AG09309 (cell line): Measurements from ENCODE around the gene SLC39A9.
A peak's percentile ranks its signal among the peaks of the same experiment; 100 is the strongest.

Experiments
- DNase-seq: peaks from one replicate; pipeline ENCODE4 v3.0.0-alpha.2; 2010; ENCODE audit warnings: low read depth
- H3K4me3 ChIP-seq: 2 replicates; pipeline ENCODE4 v1.5.1; 2011; ENCODE audit warnings: mild to moderate bottlenecking, low read depth, low read length, moderate library complexity; ENCODE audit not compliant: control insufficient read depth
- TF ChIP-seq, protein P1 (sequence below): IDR thresholded peaks from 2 replicates; pipeline ENCODE4 v1.5.1; 2011; ENCODE audit warnings: mild to moderate bottlenecking, low read depth, low read length, inconsistent platforms; ENCODE audit not compliant: insufficient read depth, control insufficient read depth; ENCODE audit errors: missing control alignments

SLC39A9 gene, protein sequence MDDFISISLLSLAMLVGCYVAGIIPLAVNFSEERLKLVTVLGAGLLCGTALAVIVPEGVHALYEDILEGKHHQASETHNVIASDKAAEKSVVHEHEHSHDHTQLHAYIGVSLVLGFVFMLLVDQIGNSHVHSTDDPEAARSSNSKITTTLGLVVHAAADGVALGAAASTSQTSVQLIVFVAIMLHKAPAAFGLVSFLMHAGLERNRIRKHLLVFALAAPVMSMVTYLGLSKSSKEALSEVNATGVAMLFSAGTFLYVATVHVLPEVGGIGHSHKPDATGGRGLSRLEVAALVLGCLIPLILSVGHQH

DNA sequence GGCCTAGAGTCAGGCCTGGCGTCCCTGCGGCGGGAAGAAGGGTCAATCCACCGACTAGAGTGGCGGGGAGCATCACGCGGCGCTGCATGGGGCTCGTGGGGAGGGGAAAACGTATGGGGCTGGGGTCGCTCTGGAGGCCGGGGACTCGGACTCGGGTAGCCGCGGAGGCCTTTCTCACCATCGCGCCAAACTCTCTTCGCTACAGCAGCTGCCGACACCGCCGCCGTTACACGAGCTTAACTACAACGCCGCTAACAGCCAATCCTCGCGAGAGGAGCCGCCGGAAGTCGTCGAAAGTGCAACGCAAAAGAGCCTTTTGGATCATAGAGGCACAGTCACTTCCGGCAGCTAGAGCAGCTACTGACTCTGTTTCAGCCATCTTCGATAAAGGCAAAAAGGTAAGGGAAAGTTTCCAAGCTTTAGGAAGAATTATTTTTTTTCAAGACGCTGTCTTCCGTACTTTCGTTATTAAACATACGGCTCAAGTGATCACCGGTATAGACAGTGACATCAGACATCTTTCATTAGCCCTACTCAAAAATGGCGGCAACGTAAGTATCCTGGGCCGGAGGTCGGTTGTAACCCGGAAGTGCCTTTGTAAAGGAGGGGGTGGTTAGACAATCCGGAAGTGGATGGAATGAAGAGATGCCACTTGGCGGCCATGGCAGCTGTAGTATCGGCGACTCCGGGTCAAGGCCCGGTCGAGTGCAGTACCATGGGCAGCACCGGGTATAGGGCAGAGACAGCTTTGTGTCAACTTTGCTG, at the start of gene SLC39A9, which contains the start of gene ERH:
SLC39A9 (plus strand) TSS at position 640 of the 765 bp plus-strand sequence. CDS start 678 bp downstream, outside the sequence.
ERH (minus strand) TSS at position 247 of the 765 bp plus-strand sequence; CDS start at position 181, 66 bp downstream.
- TF ChIP-seq, protein P1, sequence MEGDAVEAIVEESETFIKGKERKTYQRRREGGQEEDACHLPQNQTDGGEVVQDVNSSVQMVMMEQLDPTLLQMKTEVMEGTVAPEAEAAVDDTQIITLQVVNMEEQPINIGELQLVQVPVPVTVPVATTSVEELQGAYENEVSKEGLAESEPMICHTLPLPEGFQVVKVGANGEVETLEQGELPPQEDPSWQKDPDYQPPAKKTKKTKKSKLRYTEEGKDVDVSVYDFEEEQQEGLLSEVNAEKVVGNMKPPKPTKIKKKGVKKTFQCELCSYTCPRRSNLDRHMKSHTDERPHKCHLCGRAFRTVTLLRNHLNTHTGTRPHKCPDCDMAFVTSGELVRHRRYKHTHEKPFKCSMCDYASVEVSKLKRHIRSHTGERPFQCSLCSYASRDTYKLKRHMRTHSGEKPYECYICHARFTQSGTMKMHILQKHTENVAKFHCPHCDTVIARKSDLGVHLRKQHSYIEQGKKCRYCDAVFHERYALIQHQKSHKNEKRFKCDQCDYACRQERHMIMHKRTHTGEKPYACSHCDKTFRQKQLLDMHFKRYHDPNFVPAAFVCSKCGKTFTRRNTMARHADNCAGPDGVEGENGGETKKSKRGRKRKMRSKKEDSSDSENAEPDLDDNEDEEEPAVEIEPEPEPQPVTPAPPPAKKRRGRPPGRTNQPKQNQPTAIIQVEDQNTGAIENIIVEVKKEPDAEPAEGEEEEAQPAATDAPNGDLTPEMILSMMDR, result no peak
- H3K4me3 ChIP-seq, result peak within 1 kb of the TSS; percentile 91
- peak; percentile 88 for DNase-seq

DNA sequence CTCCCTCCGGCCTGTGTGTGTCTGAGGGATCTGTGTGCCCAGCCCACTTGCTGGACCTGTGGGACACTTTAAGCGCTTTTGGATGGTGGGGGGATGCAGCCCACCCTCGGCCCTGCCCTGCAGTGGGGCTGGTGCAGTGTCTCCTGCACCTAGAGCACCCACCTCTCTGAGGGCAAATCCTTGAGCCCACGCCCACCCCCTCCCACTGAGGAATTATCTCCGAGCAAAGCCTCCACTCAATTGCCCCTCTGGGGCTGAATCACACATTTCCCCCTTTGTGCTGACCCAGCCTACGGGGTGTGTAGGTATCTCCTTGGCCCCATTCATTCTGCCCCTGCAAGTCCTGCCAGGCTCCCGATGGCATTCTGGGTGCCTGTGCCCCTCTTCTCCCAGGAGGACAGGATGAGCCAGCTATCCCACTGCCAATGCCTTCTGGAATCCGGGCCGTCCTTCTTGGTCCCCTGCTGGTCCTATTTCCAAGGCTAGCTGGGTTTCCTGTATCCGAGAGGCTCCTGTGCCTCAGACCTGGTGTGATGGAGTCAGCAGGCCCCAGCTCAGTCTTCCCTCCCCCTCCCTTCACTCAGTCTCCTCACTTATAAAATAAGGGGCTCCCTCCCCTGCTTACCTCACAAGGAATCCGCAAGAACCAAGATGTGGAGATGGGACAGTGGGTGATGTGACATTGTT, 49.3 kb upstream of the SLC39A9 start:
- DNase-seq, result no peak
- H3K4me3 ChIP-seq, result no peak overlapping the region
- TF ChIP-seq, protein P1, result no peak

DNA sequence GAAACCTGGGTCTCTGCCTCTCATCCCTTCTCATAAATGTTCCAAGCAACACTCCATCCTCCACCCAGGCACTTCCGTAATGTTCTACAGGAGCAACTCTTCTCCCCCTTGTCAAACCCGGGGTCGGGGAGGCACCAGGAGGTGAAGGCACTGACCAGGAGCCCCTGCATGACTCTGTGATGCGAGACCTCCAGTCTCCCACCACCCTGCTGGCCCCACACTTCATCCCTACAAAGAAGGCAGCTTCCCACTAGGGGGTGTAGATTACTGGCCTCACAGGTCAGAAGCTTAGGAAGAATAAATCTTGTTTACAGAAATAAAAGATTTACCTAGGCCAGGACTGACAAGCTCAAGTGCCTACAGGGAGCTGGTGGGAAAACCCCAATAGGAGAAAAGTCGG, 47.6 kb upstream of the SLC39A9 start:
- DNase-seq, result no peak
- H3K4me3 ChIP-seq, result no peak overlapping the region
- TF ChIP-seq, protein P1, result no peak

DNA sequence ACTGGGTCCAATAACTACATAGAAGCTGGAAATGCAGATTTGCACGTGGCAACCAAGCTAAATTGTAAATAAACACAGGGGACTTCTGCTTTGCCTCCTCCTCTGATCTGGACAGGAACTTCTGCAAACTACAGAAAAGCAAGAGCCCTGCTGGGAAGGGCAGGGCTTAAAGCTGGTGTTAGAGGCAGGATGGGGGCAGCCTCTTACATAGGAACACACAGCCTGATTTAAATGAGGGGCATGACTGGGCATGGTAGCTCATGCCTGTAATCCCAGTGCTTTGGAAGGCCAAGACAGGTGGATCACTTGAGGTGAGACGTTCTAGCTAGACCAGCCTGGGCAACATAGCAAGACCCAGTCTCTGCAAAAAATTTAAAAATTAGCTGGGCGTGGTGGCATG, 47.1 kb upstream of the SLC39A9 start:
- no peak for DNase-seq
- TF ChIP-seq, protein P1, result no peak
- no peak overlapping the region for H3K4me3 ChIP-seq

DNA sequence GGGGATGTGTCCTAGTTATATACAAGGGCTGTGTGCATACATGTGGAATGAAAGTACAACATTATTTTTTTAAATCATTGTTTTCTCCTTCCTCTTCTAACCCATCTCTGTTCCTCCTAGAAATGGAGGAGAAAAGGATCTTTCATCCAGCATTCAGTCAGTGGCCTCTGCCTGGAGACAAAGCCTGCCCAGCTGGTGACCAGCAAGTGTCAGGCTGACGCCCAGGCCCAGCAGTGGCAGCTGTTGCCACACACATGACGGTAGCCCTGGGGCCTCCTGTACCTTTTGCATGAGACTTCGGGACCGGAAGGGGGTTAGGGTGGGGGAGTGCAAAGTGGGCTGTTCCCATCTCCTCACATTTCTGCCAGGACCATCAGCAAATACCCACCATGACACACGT, 46.6 kb upstream of the SLC39A9 start:
- DNase-seq, result no peak
- no peak overlapping the region for H3K4me3 ChIP-seq
- TF ChIP-seq, protein P1, result no peak

DNA sequence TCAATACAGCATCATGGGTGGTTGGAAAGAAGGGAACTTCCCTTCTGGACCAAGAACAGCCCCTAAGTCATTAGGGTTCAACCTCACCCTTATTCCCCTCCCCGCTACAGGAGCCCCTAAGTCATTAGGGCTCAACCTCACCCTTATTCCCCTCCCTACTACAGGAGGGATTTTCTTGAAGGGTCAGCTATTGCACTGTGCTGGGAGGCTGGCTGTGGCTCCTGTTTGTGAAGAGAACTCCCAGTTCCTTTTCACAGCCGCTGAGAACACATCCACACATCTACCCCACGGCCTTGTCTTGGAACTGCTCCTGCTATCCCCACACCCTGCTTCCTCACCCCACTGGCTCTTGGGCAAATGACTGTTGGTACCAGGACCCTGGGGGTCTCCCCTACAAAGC, 45.3 kb upstream of the SLC39A9 start:
- no peak for DNase-seq
- TF ChIP-seq, protein P1, result no peak
- no peak overlapping the region for H3K4me3 ChIP-seq
